H9 (cell line): Measurements from ENCODE around the gene GRB14. TPM values are rescaled to one million over a fixed set of nuclear protein-coding genes. Genes with fewer than 3 reads are reported as not detected.

ENCODE experiments used
- DNase-seq: peaks from one replicate; pipeline ENCODE4 v3.0.0-alpha.2; 2017
- H2AFZ ChIP-seq: one replicate; pipeline ENCODE4 v1.6.1; 2013; ENCODE audit warnings: mild to moderate bottlenecking, low read length, control low read depth, moderate library complexity
- H2AK5ac ChIP-seq: 2 replicates; pipeline ENCODE4 v1.6.1; 2013; ENCODE audit warnings: low read length, control low read depth, mixed read lengths; ENCODE audit not compliant: insufficient read length
- H2BK120ac ChIP-seq: one replicate; pipeline ENCODE4 v1.6.1; 2013; ENCODE audit warnings: low read depth, mild to moderate bottlenecking, low read length, control low read depth, inconsistent platforms; ENCODE audit not compliant: poor library complexity, severe bottlenecking
- H2BK12ac ChIP-seq: 2 replicates; pipeline ENCODE4 v1.6.1; 2013; ENCODE audit warnings: low read length, control low read depth, mixed read lengths, low read depth; ENCODE audit not compliant: insufficient read length
- H2BK15ac ChIP-seq: 2 replicates; pipeline ENCODE4 v1.6.1; 2013; ENCODE audit warnings: low read depth, low read length, control low read depth
- H2BK20ac ChIP-seq: one replicate; pipeline ENCODE4 v1.6.1; 2013; ENCODE audit warnings: low read depth, mild to moderate bottlenecking, low read length, control low read depth, inconsistent platforms; ENCODE audit not compliant: poor library complexity, severe bottlenecking
- H2BK5ac ChIP-seq: 2 replicates; pipeline ENCODE4 v1.6.1; 2013; ENCODE audit warnings: low read length, control low read depth, mixed read lengths; ENCODE audit not compliant: insufficient read length
- H3K14ac ChIP-seq: 2 replicates; pipeline ENCODE4 v1.6.1; 2013; ENCODE audit warnings: low read length, control low read depth; ENCODE audit not compliant: insufficient read depth
- H3K18ac ChIP-seq: 2 replicates; pipeline ENCODE4 v1.6.1; 2013; ENCODE audit warnings: low read depth, mild to moderate bottlenecking, mixed read lengths, low read length, control low read depth; ENCODE audit not compliant: insufficient read length
- H3K23ac ChIP-seq: 2 replicates; pipeline ENCODE4 v1.6.1; 2013; ENCODE audit warnings: low read length, control low read depth, mixed read lengths, low read depth; ENCODE audit not compliant: insufficient read length
- H3K23me2 ChIP-seq: 2 replicates; pipeline ENCODE4 v1.6.1; 2013; ENCODE audit warnings: low read depth, mild to moderate bottlenecking, mixed read lengths, low read length, control low read depth; ENCODE audit not compliant: insufficient read length, poor library complexity, severe bottlenecking
- H3K27ac ChIP-seq: 2 replicates; pipeline ENCODE4 v1.5.1; 2013; ENCODE audit warnings: low read length, control low read depth, mixed read lengths, low read depth; ENCODE audit not compliant: insufficient read length
- H3K27me3 ChIP-seq: 2 replicates; pipeline ENCODE4 v1.6.1; 2013; ENCODE audit warnings: low read length, control low read depth, inconsistent platforms; ENCODE audit not compliant: insufficient read depth
- H3K4ac ChIP-seq: 2 replicates; pipeline ENCODE4 v1.6.1; 2013; ENCODE audit warnings: low read depth, mild to moderate bottlenecking, control low read depth, inconsistent platforms, low read length, moderate library complexity
- H3K4me1 ChIP-seq: 2 replicates; pipeline ENCODE4 v1.6.1; 2013; ENCODE audit warnings: low read length, control low read depth, inconsistent platforms; ENCODE audit not compliant: insufficient read depth
- H3K4me2 ChIP-seq: 2 replicates; pipeline ENCODE4 v1.6.1; 2013; ENCODE audit warnings: low read length, control low read depth, mixed read lengths; ENCODE audit not compliant: insufficient read length, insufficient read depth
- H3K56ac ChIP-seq: 2 replicates; pipeline ENCODE4 v1.6.1; 2013; ENCODE audit warnings: low read depth, mild to moderate bottlenecking, mixed read lengths, low read length, control low read depth; ENCODE audit not compliant: insufficient read length
- H3K79me1 ChIP-seq: 2 replicates; pipeline ENCODE4 v1.6.1; 2013; ENCODE audit warnings: low read depth, mild to moderate bottlenecking, moderate library complexity, low read length, control low read depth, inconsistent platforms; ENCODE audit not compliant: insufficient read depth, poor library complexity, severe bottlenecking
- H3K79me2 ChIP-seq: 2 replicates; pipeline ENCODE4 v1.6.1; 2013; ENCODE audit warnings: low read length, control low read depth, inconsistent platforms; ENCODE audit not compliant: insufficient read depth
- H3K9ac ChIP-seq: 2 replicates; pipeline ENCODE4 v1.6.1; 2013; ENCODE audit warnings: low read length, control low read depth, mixed read lengths; ENCODE audit not compliant: insufficient read length; ENCODE audit errors: extremely low read depth
- H3K9me3 ChIP-seq: one replicate; pipeline ENCODE4 v1.6.1; 2013; ENCODE audit warnings: low read depth, low read length, inconsistent platforms; ENCODE audit not compliant: control insufficient read depth
- H3T11ph ChIP-seq: one replicate; pipeline ENCODE4 v1.6.1; 2013; ENCODE audit warnings: mild to moderate bottlenecking, low read length, control low read depth, inconsistent platforms
- H4K20me1 ChIP-seq: one replicate; pipeline ENCODE4 v1.6.1; 2013; ENCODE audit not compliant: control insufficient read depth, insufficient read length, insufficient read depth
- H4K5ac ChIP-seq: 2 replicates; pipeline ENCODE4 v1.6.1; 2013; ENCODE audit warnings: low read depth, mild to moderate bottlenecking, mixed read lengths, low read length, control low read depth; ENCODE audit not compliant: insufficient read length
- H4K8ac ChIP-seq: replicated peaks from 2 replicates; pipeline ENCODE4 v1.6.1; 2013; ENCODE audit warnings: low read length, control low read depth, mixed read lengths, low read depth; ENCODE audit not compliant: insufficient read length
- H4K91ac ChIP-seq: 2 replicates; pipeline ENCODE4 v1.6.1; 2013; ENCODE audit warnings: low read depth, mild to moderate bottlenecking, moderate library complexity, mixed read lengths, low read length, control low read depth; ENCODE audit not compliant: insufficient read length
- H3K27ac Mint-ChIP-seq, 3 experiments: 2 replicates in 2 of 3; 3 replicates in 1 of 3; pipeline ENCODE4 v1.8.0; 2020 to 2021; ENCODE audit warnings: mixed read lengths in 3 of 3, mild to moderate bottlenecking in 1 of 3, moderate library complexity in 1 of 3
- H3K27me3 Mint-ChIP-seq: 2 replicates; pipeline ENCODE4 v1.8.0; 2021; ENCODE audit warnings: low read depth, mild to moderate bottlenecking, moderate library complexity, mixed read lengths
- H3K36me3 Mint-ChIP-seq, 3 experiments: 2 replicates in 2 of 3; 3 replicates in 1 of 3; pipeline ENCODE4 v1.8.0; 2020 to 2021; ENCODE audit warnings: low read depth in 3 of 3, mixed read lengths in 3 of 3; ENCODE audit not compliant: insufficient read depth in 1 of 3
- H3K4me1 Mint-ChIP-seq, 2 experiments: 2 replicates each; pipeline ENCODE4 v1.8.0; 2020; ENCODE audit warnings: mixed read lengths in 2 of 2
- H3K4me3 Mint-ChIP-seq, 2 experiments: 2 replicates in 1 of 2; 3 replicates in 1 of 2; pipeline ENCODE4 v1.8.0; 2020 to 2021; ENCODE audit warnings: mild to moderate bottlenecking in 2 of 2, mixed read lengths in 2 of 2, moderate library complexity in 1 of 2
- H3K9me3 Mint-ChIP-seq, 2 experiments: 2 replicates in 1 of 2; 3 replicates in 1 of 2; pipeline ENCODE4 v1.8.0; 2020; ENCODE audit warnings: mild to moderate bottlenecking in 2 of 2, mixed read lengths in 2 of 2, moderate library complexity in 1 of 2
- WGBS: extraction: QIAGEN DNeasy Blood & Tissue Kit; methylation state at CpG from one replicate; pipeline ENCODE4 v1.1.7; 2013; ENCODE audit warnings: missing lambda C conversion rate, low lambda C conversion rate, mixed read lengths; ENCODE audit not compliant: insufficient read length; ENCODE audit errors: extremely low coverage; 5-methylcytosine and 5-hydroxymethylcytosine counted together
- total RNA-seq: library from RNA; stranded (reverse); gene quantifications from 2 replicates; pipeline ENCODE4 v1.2.1, GENCODE V29; 2021
- TF ChIP-seq, protein P1 (sequence below): fragments of 200-600 bp; sonication (generic); conservative IDR thresholded peaks from 3 replicates; pipeline ENCODE4 v1.8.0; 2021; ENCODE audit warnings: antibody characterized with exemption, mild to moderate bottlenecking

GRB14 gene
- total RNA-seq, 1 experiment from 2014 or later = 7.6 TPM

GRCh38 chr2:164453656-164454305, 167.5 kb downstream of the GRB14 start:
- Histone ChIP-seq H2BK12ac (no peak overlapping the region), H4K20me1 (no peaks in the 10 kb centered on the region), H4K5ac (no peak overlapping the region), H3K23ac (no peak overlapping the region), H2BK120ac (no peak overlapping the region), H3K4me1 (peaks cover 3% of the 10 kb centered on the region), H2BK15ac (no peak overlapping the region), H3K9me3 (no peaks in the 10 kb centered on the region), H3K23me2 (no peaks in the 10 kb centered on the region), H2BK5ac (no peak overlapping the region), H3T11ph (no peak overlapping the region), H3K4me2 (no peak overlapping the region), H3K27me3 (no peaks in the 10 kb centered on the region), H3K79me1 (no peaks in the 10 kb centered on the region), H3K9ac (no peak overlapping the region), H4K91ac (no peak overlapping the region), H2BK20ac (no peak overlapping the region), H4K8ac (no peak overlapping the region), H3K56ac (no peak overlapping the region), H2AK5ac (no peak overlapping the region), H2AFZ (no peak overlapping the region), H3K79me2 (no peaks in the 10 kb centered on the region), H3K14ac (no peak overlapping the region), H3K4ac (no peak overlapping the region), H3K18ac (no peak overlapping the region), H3K27ac (no peak overlapping the region)
- Mint-ChIP-seq H3K27me3 (no peaks in the 10 kb centered on the region), H3K9me3 (no peaks in the 10 kb centered on the region), H3K4me1 (peaks cover 10 to 15% of the 10 kb centered on the region in 2 experiments), H3K4me3 (no peak overlapping the region), H3K36me3 (no peaks in the 10 kb centered on the region), H3K27ac (no peak overlapping the region; a peak in 1 of 7 replicates)
- WGBS = no CpG with 5 or more reads among the region's 5 CpGs
- TF ChIP-seq, protein P1, sequence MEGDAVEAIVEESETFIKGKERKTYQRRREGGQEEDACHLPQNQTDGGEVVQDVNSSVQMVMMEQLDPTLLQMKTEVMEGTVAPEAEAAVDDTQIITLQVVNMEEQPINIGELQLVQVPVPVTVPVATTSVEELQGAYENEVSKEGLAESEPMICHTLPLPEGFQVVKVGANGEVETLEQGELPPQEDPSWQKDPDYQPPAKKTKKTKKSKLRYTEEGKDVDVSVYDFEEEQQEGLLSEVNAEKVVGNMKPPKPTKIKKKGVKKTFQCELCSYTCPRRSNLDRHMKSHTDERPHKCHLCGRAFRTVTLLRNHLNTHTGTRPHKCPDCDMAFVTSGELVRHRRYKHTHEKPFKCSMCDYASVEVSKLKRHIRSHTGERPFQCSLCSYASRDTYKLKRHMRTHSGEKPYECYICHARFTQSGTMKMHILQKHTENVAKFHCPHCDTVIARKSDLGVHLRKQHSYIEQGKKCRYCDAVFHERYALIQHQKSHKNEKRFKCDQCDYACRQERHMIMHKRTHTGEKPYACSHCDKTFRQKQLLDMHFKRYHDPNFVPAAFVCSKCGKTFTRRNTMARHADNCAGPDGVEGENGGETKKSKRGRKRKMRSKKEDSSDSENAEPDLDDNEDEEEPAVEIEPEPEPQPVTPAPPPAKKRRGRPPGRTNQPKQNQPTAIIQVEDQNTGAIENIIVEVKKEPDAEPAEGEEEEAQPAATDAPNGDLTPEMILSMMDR = no peak
- DNase-seq = no peak
